Panc1 (cell line): ENCODE results near the gene MSANTD2. TPM values are rescaled to one million over a fixed set of nuclear protein-coding genes. Genes with fewer than 3 reads are reported as not detected.

Source experiments
- ATAC-seq: fragments of 200-7000 bp; cut with Tn5 transposase; 2 replicates; pipeline ENCODE4 v1.9.1; 2020; ENCODE audit warnings: mild to moderate bottlenecking, moderate library complexity
- BruUV-seq: library from RNA; stranded (reverse); fragments of 400-500 nt; replicated peaks from 2 replicates; lab custom pipeline; 2021; lab: Mats Ljungman, UMichigan
- CTCF ChIA-PET: fragments of 300-600 bp; sonication (Branson Sonifier 250); formaldehyde crosslinking; loops from one replicate; lab custom pipeline; 2022; ENCODE audit warnings: antibody characterized with exemption; lab: Charles Lee
- POLR2A ChIA-PET: fragments of 300-600 bp; sonication (Branson Sonifier 250); formaldehyde crosslinking; loops from one replicate; lab custom pipeline; 2022; ENCODE audit warnings: antibody characterized with exemption; lab: Charles Lee
- DNase-seq: peaks from one replicate; pipeline ENCODE4 v3.0.0-alpha.2; 2010; ENCODE audit warnings: low read depth, low spot score
- H3K27ac ChIP-seq: 2 replicates; pipeline ENCODE4 v1.5.1; 2011; ENCODE audit warnings: mild to moderate bottlenecking, low read length, inconsistent platforms
- H3K27me3 ChIP-seq: fragments of 200-500 bp; sonication (Bioruptor generic); 2 replicates; pipeline ENCODE4 v1.6.0; 2014; ENCODE audit warnings: low read length, inconsistent platforms; ENCODE audit not compliant: control insufficient read depth, insufficient read depth
- H3K36me3 ChIP-seq: fragments of 200-500 bp; sonication (Bioruptor generic); 2 replicates; pipeline ENCODE4 v1.5.1; 2014; ENCODE audit warnings: inconsistent platforms, mild to moderate bottlenecking, low read length, moderate library complexity; ENCODE audit not compliant: control insufficient read depth, insufficient read depth
- H3K4me1 ChIP-seq: 2 replicates; pipeline ENCODE4 v1.5.1; 2011; ENCODE audit warnings: inconsistent platforms, mild to moderate bottlenecking, low read length, moderate library complexity; ENCODE audit not compliant: control insufficient read depth, insufficient read depth
- H3K4me3 ChIP-seq, 2 experiments: 2 replicates each; pipeline ENCODE4 v1.5.1; 2011 to 2012; ENCODE audit warnings: low read depth in 2 of 2, low read length in 2 of 2, mild to moderate bottlenecking in 2 of 2, inconsistent platforms in 1 of 2, moderate library complexity in 1 of 2
- H3K9me3 ChIP-seq: fragments of 200-500 bp; sonication (Bioruptor generic); 2 replicates; pipeline ENCODE4 v1.5.1; 2014; ENCODE audit warnings: low read depth, mild to moderate bottlenecking, inconsistent platforms, low read length, moderate library complexity; ENCODE audit not compliant: control insufficient read depth, insufficient read depth
- POLR2AphosphoS5 ChIP-seq: IDR thresholded peaks from 2 replicates; pipeline ENCODE4 v1.6.1; 2012; ENCODE audit warnings: mild to moderate bottlenecking, low read depth, low read length, moderate library complexity
- SIN3A ChIP-seq: IDR thresholded peaks from 2 replicates; pipeline ENCODE4 v1.6.1; 2012; ENCODE audit warnings: low read depth, mild to moderate bottlenecking, low read length, moderate library complexity, borderline replicate concordance; ENCODE audit not compliant: insufficient read depth
- TCF7L2 ChIP-seq: IDR thresholded peaks from 2 replicates; pipeline ENCODE4 v1.6.1; 2011; ENCODE audit warnings: mild to moderate bottlenecking, low read depth, low read length, inconsistent platforms
- in situ Hi-C: cut with HindIII; loops from 2 replicates; pipeline ENCODE4 v1.10.0; 2016; ENCODE audit warnings: low sequenced_read_pairs, low pct_unique_long_range_greater_than_20kb
- intact Hi-C: fragments of 100-400 bp; cut with micrococcal nuclease; formaldehyde crosslinking; loops from one replicate; pipeline ENCODE4 v1.10.0; 2022; ENCODE audit not compliant: unreplicated experiment
- total RNA-seq: library from RNA; stranded (reverse); gene quantifications from one replicate; pipeline ENCODE4 v1.2.1, GENCODE V29; 2021; ENCODE audit not compliant: unreplicated experiment
- TF ChIP-seq, protein P1 (sequence below), 2 experiments: IDR thresholded peaks; 2 replicates each; pipeline ENCODE4 v1.6.1; 2011 to 2012; ENCODE audit warnings: low read depth in 2 of 2, control low read depth in 1 of 2, low read length in 1 of 2, mild to moderate bottlenecking in 1 of 2, moderate library complexity in 1 of 2; ENCODE audit not compliant: insufficient read depth in 1 of 2
- TF ChIP-seq, protein P2 (sequence below): fragments of 450-650 bp; IDR thresholded peaks from 2 replicates; pipeline ENCODE4 v1.5.1; 2017; ENCODE audit warnings: mild to moderate bottlenecking

MSANTD2 gene
- total RNA-seq, 1 experiment from 2014 or later: 20.5 TPM

DNA sequence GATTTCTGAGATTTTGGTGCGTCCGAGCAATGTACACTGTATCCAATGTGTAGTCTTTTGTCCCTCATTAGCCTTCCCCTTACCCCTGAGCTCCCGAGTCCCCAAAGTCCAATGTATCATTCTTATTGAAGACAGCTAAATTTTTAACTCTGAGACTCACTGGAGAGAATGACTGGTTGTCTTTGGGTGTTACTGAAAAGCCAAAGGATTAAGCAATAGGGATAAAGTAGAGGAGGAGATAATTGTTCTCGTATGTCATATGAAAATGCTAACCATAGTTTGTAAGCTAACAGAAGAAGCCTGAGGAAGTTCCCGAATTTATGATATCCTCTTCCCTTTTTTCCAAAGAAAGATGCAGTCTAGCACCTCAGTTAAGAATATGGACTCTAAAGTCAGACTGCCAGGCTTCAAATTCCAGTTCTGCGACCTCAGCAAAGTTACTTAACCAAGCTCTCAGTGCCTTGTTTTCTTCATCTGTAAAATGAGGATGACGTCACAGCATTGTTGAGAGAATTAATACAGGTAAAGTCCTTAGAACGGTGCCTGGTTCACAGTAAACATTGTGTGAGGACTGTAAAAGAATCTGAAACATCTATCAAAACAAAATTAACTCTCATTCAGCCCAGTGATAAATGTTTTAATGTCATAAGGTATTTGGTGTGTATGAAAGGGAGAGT lies 1.6 kb upstream of the MSANTD2 start:
- ATAC-seq (no peak), DNase-seq (no peak)
- Histone ChIP-seq H3K4me3 (no peak overlapping the region), H3K4me1 (peaks cover 23% of the 10 kb centered on the region), H3K36me3 (no peaks in the 10 kb centered on the region), H3K27me3 (no peaks in the 10 kb centered on the region), H3K9me3 (no peaks in the 10 kb centered on the region), H3K27ac (peak overlapping the region; percentile 20; the same call in 1 of the 2 replicates)
- ChIA-PET POLR2A (no interaction called here), CTCF (interaction anchor here (1.2 kb wide), 1 partner anchor 36 kb away, joined by 3 read pairs; no protein-coding TSS in a partner anchor)
- BruUV-seq: no TSS peak
- no peak for TF ChIP-seq TCF7L2
- TF ChIP-seq, protein P1, sequence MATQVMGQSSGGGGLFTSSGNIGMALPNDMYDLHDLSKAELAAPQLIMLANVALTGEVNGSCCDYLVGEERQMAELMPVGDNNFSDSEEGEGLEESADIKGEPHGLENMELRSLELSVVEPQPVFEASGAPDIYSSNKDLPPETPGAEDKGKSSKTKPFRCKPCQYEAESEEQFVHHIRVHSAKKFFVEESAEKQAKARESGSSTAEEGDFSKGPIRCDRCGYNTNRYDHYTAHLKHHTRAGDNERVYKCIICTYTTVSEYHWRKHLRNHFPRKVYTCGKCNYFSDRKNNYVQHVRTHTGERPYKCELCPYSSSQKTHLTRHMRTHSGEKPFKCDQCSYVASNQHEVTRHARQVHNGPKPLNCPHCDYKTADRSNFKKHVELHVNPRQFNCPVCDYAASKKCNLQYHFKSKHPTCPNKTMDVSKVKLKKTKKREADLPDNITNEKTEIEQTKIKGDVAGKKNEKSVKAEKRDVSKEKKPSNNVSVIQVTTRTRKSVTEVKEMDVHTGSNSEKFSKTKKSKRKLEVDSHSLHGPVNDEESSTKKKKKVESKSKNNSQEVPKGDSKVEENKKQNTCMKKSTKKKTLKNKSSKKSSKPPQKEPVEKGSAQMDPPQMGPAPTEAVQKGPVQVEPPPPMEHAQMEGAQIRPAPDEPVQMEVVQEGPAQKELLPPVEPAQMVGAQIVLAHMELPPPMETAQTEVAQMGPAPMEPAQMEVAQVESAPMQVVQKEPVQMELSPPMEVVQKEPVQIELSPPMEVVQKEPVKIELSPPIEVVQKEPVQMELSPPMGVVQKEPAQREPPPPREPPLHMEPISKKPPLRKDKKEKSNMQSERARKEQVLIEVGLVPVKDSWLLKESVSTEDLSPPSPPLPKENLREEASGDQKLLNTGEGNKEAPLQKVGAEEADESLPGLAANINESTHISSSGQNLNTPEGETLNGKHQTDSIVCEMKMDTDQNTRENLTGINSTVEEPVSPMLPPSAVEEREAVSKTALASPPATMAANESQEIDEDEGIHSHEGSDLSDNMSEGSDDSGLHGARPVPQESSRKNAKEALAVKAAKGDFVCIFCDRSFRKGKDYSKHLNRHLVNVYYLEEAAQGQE (IDR thresholded peaks at IDR 0.05; ENCODE audit: insufficient read depth in 1 of 2, low read depth in 2 of 2, low read length in 1 of 2): no peak
- no peak for TF ChIP-seq SIN3A
- TF ChIP-seq POLR2AphosphoS5: no peak
- TF ChIP-seq, protein P2, sequence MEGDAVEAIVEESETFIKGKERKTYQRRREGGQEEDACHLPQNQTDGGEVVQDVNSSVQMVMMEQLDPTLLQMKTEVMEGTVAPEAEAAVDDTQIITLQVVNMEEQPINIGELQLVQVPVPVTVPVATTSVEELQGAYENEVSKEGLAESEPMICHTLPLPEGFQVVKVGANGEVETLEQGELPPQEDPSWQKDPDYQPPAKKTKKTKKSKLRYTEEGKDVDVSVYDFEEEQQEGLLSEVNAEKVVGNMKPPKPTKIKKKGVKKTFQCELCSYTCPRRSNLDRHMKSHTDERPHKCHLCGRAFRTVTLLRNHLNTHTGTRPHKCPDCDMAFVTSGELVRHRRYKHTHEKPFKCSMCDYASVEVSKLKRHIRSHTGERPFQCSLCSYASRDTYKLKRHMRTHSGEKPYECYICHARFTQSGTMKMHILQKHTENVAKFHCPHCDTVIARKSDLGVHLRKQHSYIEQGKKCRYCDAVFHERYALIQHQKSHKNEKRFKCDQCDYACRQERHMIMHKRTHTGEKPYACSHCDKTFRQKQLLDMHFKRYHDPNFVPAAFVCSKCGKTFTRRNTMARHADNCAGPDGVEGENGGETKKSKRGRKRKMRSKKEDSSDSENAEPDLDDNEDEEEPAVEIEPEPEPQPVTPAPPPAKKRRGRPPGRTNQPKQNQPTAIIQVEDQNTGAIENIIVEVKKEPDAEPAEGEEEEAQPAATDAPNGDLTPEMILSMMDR: no peak
- in situ Hi-C loops: no loop called here
- intact Hi-C loops: loop anchor here (5.0 kb wide), 1 partner anchor 36 kb away; no protein-coding TSS in a partner anchor

DNA sequence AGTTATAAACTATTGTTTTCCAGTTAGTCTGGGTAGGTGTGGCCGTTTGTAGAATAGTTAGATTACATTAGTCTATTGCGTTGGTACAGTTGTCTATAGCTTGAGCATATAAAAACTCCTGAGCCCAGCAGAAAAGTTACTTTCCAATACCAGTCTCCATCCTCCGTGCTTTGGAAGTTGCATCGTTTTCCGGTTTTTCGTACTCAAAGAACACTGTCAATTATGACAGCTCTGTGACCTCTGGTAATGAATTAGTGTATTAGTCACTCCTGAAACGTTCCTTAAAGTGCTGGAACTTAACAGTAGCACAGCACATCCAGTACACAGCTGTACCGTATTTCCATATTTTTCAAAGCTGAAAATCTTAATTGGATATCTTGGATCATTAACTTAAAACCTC lies 808 bp upstream of the MSANTD2 start:
- CTCF ChIA-PET: interaction anchor here (1.2 kb wide), 1 partner anchor 37 kb away, joined by 3 read pairs; no protein-coding TSS in a partner anchor
- Histone ChIP-seq H3K27me3 (no peaks in the 10 kb centered on the region), H3K27ac (peak overlapping the region; percentile 96), H3K9me3 (no peaks in the 10 kb centered on the region), H3K4me3 (peak overlapping the region; percentile 75 to 84), H3K36me3 (no peaks in the 10 kb centered on the region), H3K4me1 (peaks cover 23% of the 10 kb centered on the region)
- TSS peak; percentile 88 for BruUV-seq
- intact Hi-C loops (loop anchor here (5.0 kb wide), 1 partner anchor 36 kb away; no protein-coding TSS in a partner anchor), in situ Hi-C loops (no loop called here)
- POLR2A ChIA-PET: interaction anchor here (0.6 kb wide), 2 partner anchors 30 to 35 kb away, joined by 3 to 4 read pairs; no protein-coding TSS in a partner anchor
- no peak for ATAC-seq
- no peak for TF ChIP-seq SIN3A
- no peak for TF ChIP-seq TCF7L2
- TF ChIP-seq, protein P1 (IDR thresholded peaks at IDR 0.05; ENCODE audit: insufficient read depth in 1 of 2, low read depth in 2 of 2, low read length in 1 of 2): no peak
- TF ChIP-seq POLR2AphosphoS5: no peak
- TF ChIP-seq, protein P2: no peak
- DNase-seq: no peak
